ENCODE data around the gene USP32.

Gene USP32

GRCh38 chr17:60139438-60140285 lies 252.3 kb downstream of the USP32 start:
- H3K36me3 ChIP-seq (ENCODE audit: control insufficient read depth in 1 of 2, insufficient read depth in 2 of 2, low read depth in 1 of 2, low read length in 2 of 2) = peaks cover 0 to 4% of the 10 kb centered on the region in 2 experiments
- no peak overlapping the region for H3K27ac ChIP-seq (ENCODE audit: low read length, poor library complexity, severe bottlenecking)
- no peak overlapping the region for H2BK15ac ChIP-seq (ENCODE audit: low read depth, poor library complexity, severe bottlenecking)

GRCh38 chr17:60138769-60139437 lies 253.0 kb downstream of the USP32 start:
- Histone ChIP-seq H4K91ac (ENCODE audit: low read length) (no peak overlapping the region), H3K9me3 (ENCODE audit: control insufficient read depth, low read length) (no peaks in the 10 kb centered on the region), H3K27ac (ENCODE audit: low read length, poor library complexity, severe bottlenecking) (no peak overlapping the region), H3K4me1 (ENCODE audit: control insufficient read depth, insufficient read depth, low read depth, low read length) (peaks cover 35% of the 10 kb centered on the region), H2BK5ac (ENCODE audit: low read depth, low read length, poor library complexity, severe bottlenecking) (no peak overlapping the region), H3K4ac (ENCODE audit: low read depth in 1 of 2, low read length in 2 of 2) (no peak overlapping the region), H3K18ac (ENCODE audit: low read depth in 1 of 2, low read length in 2 of 2) (no peak overlapping the region), H3K4me3 (ENCODE audit: insufficient read depth in 1 of 2, low read depth in 1 of 2, low read length in 2 of 2) (no peak overlapping the region), H3K36me3 (ENCODE audit: control insufficient read depth in 1 of 2, insufficient read depth in 2 of 2, low read depth in 1 of 2, low read length in 2 of 2) (peaks cover 0 to 4% of the 10 kb centered on the region in 2 experiments), H4K8ac (ENCODE audit: low read length) (no peak overlapping the region), H2BK15ac (ENCODE audit: low read depth, poor library complexity, severe bottlenecking) (no peak overlapping the region), H3K4me2 (ENCODE audit: low read length, poor library complexity, severe bottlenecking) (no peak overlapping the region), H3K23ac (ENCODE audit: low read length in 2 of 2) (peak overlapping the region in 1 of 2 experiments; percentile 14), H2BK120ac (ENCODE audit: low read depth, low read length) (no peak overlapping the region), H2AK5ac (ENCODE audit: low read length, severe bottlenecking) (no peak overlapping the region), H2BK12ac (ENCODE audit: low read length in 2 of 2) (no peak overlapping the region), H3K27me3 (ENCODE audit: control insufficient read depth in 1 of 2, insufficient read depth in 1 of 2, low read length in 2 of 2) (peaks cover 46 to 58% of the 10 kb centered on the region in 2 experiments), H3K9ac (ENCODE audit: low read length) (no peak overlapping the region), H3K79me1 (replicated peaks; ENCODE audit: low read length, poor library complexity, severe bottlenecking) (peaks cover 6% of the 10 kb centered on the region), H2AFZ (ENCODE audit: low read depth, low read length) (no peak overlapping the region), H3K14ac (ENCODE audit: low read length in 2 of 2) (no peak overlapping the region)
- no peak for DNase-seq
- WGBS = 33% methylated on average over 48 of the region's 48 CpGs

More at GRCh38 chr17:60139438-60140285, 252.3 kb downstream of the USP32 start:
- Histone ChIP-seq H3K9me3 (ENCODE audit: control insufficient read depth, low read length) (no peaks in the 10 kb centered on the region), H2AK5ac (ENCODE audit: low read length, severe bottlenecking) (no peak overlapping the region), H3K4ac (ENCODE audit: low read depth in 1 of 2, low read length in 2 of 2) (no peak overlapping the region), H3K14ac (ENCODE audit: low read length in 2 of 2) (no peak overlapping the region), H2BK120ac (ENCODE audit: low read depth, low read length) (no peak overlapping the region), H2BK5ac (ENCODE audit: low read depth, low read length, poor library complexity, severe bottlenecking) (no peak overlapping the region), H2AFZ (ENCODE audit: low read depth, low read length) (no peak overlapping the region), H3K79me1 (replicated peaks; ENCODE audit: low read length, poor library complexity, severe bottlenecking) (peaks cover 2% of the 10 kb centered on the region), H4K91ac (ENCODE audit: low read length) (no peak overlapping the region), H4K8ac (ENCODE audit: low read length) (no peak overlapping the region), H3K4me2 (ENCODE audit: low read length, poor library complexity, severe bottlenecking) (peak overlapping the region; percentile 26), H3K23ac (ENCODE audit: low read length in 2 of 2) (no peak overlapping the region), H3K9ac (ENCODE audit: low read length) (no peak overlapping the region), H2BK12ac (ENCODE audit: low read length in 2 of 2) (no peak overlapping the region), H3K18ac (ENCODE audit: low read depth in 1 of 2, low read length in 2 of 2) (no peak overlapping the region), H3K4me3 (ENCODE audit: insufficient read depth in 1 of 2, low read depth in 1 of 2, low read length in 2 of 2) (peak overlapping the region; percentile 29 to 37), H3K4me1 (ENCODE audit: control insufficient read depth, insufficient read depth, low read depth, low read length) (peaks cover 32% of the 10 kb centered on the region), H3K27me3 (ENCODE audit: control insufficient read depth in 1 of 2, insufficient read depth in 1 of 2, low read length in 2 of 2) (peaks cover 51 to 63% of the 10 kb centered on the region in 2 experiments)
- DNase-seq = peak; percentile 75
- 12% methylated on average over 66 of the region's 66 CpGs for WGBS

GRCh38 chr17:60137731-60138130 lies 254.2 kb downstream of the USP32 start:
- Histone ChIP-seq H3K27ac (ENCODE audit: low read length, poor library complexity, severe bottlenecking) (no peak overlapping the region), H2AFZ (ENCODE audit: low read depth, low read length) (no peak overlapping the region), H3K79me1 (replicated peaks; ENCODE audit: low read length, poor library complexity, severe bottlenecking) (peaks cover 10% of the 10 kb centered on the region), H2BK5ac (ENCODE audit: low read depth, low read length, poor library complexity, severe bottlenecking) (no peak overlapping the region), H3K9me3 (ENCODE audit: control insufficient read depth, low read length) (no peaks in the 10 kb centered on the region), H4K8ac (ENCODE audit: low read length) (no peak overlapping the region), H3K4ac (ENCODE audit: low read depth in 1 of 2, low read length in 2 of 2) (no peak overlapping the region), H2AK5ac (ENCODE audit: low read length, severe bottlenecking) (no peak overlapping the region), H3K18ac (ENCODE audit: low read depth in 1 of 2, low read length in 2 of 2) (no peak overlapping the region), H3K36me3 (ENCODE audit: control insufficient read depth in 1 of 2, insufficient read depth in 2 of 2, low read depth in 1 of 2, low read length in 2 of 2) (peaks cover 5 to 9% of the 10 kb centered on the region in 2 experiments), H2BK120ac (ENCODE audit: low read depth, low read length) (no peak overlapping the region), H2BK15ac (ENCODE audit: low read depth, poor library complexity, severe bottlenecking) (no peak overlapping the region), H4K91ac (ENCODE audit: low read length) (no peak overlapping the region), H2BK12ac (ENCODE audit: low read length in 2 of 2) (no peak overlapping the region), H3K27me3 (ENCODE audit: control insufficient read depth in 1 of 2, insufficient read depth in 1 of 2, low read length in 2 of 2) (peaks cover 46 to 58% of the 10 kb centered on the region in 2 experiments), H3K4me3 (ENCODE audit: insufficient read depth in 1 of 2, low read depth in 1 of 2, low read length in 2 of 2) (no peak overlapping the region), H3K4me2 (ENCODE audit: low read length, poor library complexity, severe bottlenecking) (no peak overlapping the region), H3K23ac (ENCODE audit: low read length in 2 of 2) (no peak overlapping the region), H3K14ac (ENCODE audit: low read length in 2 of 2) (no peak overlapping the region), H3K4me1 (ENCODE audit: control insufficient read depth, insufficient read depth, low read depth, low read length) (peaks cover 35% of the 10 kb centered on the region), H3K9ac (ENCODE audit: low read length) (no peak overlapping the region)
- DNase-seq = no peak
- WGBS = 100% methylated on average over 1 of the region's 1 CpG

All from mesenchymal stem cell (in vitro differentiated cells and primary cell).